H9 (cell line): Measurements from ENCODE around the gene FMN1. TPM values are rescaled to one million over a fixed set of nuclear protein-coding genes. Genes with fewer than 3 reads are reported as not detected.

Source experiments
- DNase-seq: peaks from one replicate; pipeline ENCODE4 v3.0.0-alpha.2; 2017
- H2AFZ ChIP-seq: one replicate; pipeline ENCODE4 v1.6.1; 2013; ENCODE audit warnings: mild to moderate bottlenecking, low read length, control low read depth, moderate library complexity
- H2AK5ac ChIP-seq: 2 replicates; pipeline ENCODE4 v1.6.1; 2013; ENCODE audit warnings: low read length, control low read depth, mixed read lengths; ENCODE audit not compliant: insufficient read length
- H2BK120ac ChIP-seq: one replicate; pipeline ENCODE4 v1.6.1; 2013; ENCODE audit warnings: low read depth, mild to moderate bottlenecking, low read length, control low read depth, inconsistent platforms; ENCODE audit not compliant: poor library complexity, severe bottlenecking
- H2BK12ac ChIP-seq: 2 replicates; pipeline ENCODE4 v1.6.1; 2013; ENCODE audit warnings: low read length, control low read depth, mixed read lengths, low read depth; ENCODE audit not compliant: insufficient read length
- H2BK15ac ChIP-seq: 2 replicates; pipeline ENCODE4 v1.6.1; 2013; ENCODE audit warnings: low read depth, low read length, control low read depth
- H2BK20ac ChIP-seq: one replicate; pipeline ENCODE4 v1.6.1; 2013; ENCODE audit warnings: low read depth, mild to moderate bottlenecking, low read length, control low read depth, inconsistent platforms; ENCODE audit not compliant: poor library complexity, severe bottlenecking
- H2BK5ac ChIP-seq: 2 replicates; pipeline ENCODE4 v1.6.1; 2013; ENCODE audit warnings: low read length, control low read depth, mixed read lengths; ENCODE audit not compliant: insufficient read length
- H3K14ac ChIP-seq: 2 replicates; pipeline ENCODE4 v1.6.1; 2013; ENCODE audit warnings: low read length, control low read depth; ENCODE audit not compliant: insufficient read depth
- H3K18ac ChIP-seq: 2 replicates; pipeline ENCODE4 v1.6.1; 2013; ENCODE audit warnings: low read depth, mild to moderate bottlenecking, mixed read lengths, low read length, control low read depth; ENCODE audit not compliant: insufficient read length
- H3K23ac ChIP-seq: 2 replicates; pipeline ENCODE4 v1.6.1; 2013; ENCODE audit warnings: low read length, control low read depth, mixed read lengths, low read depth; ENCODE audit not compliant: insufficient read length
- H3K23me2 ChIP-seq: 2 replicates; pipeline ENCODE4 v1.6.1; 2013; ENCODE audit warnings: low read depth, mild to moderate bottlenecking, mixed read lengths, low read length, control low read depth; ENCODE audit not compliant: insufficient read length, poor library complexity, severe bottlenecking
- H3K27ac ChIP-seq: 2 replicates; pipeline ENCODE4 v1.5.1; 2013; ENCODE audit warnings: low read length, control low read depth, mixed read lengths, low read depth; ENCODE audit not compliant: insufficient read length
- H3K27me3 ChIP-seq: 2 replicates; pipeline ENCODE4 v1.6.1; 2013; ENCODE audit warnings: low read length, control low read depth, inconsistent platforms; ENCODE audit not compliant: insufficient read depth
- H3K4ac ChIP-seq: 2 replicates; pipeline ENCODE4 v1.6.1; 2013; ENCODE audit warnings: low read depth, mild to moderate bottlenecking, control low read depth, inconsistent platforms, low read length, moderate library complexity
- H3K4me1 ChIP-seq: 2 replicates; pipeline ENCODE4 v1.6.1; 2013; ENCODE audit warnings: low read length, control low read depth, inconsistent platforms; ENCODE audit not compliant: insufficient read depth
- H3K4me2 ChIP-seq: 2 replicates; pipeline ENCODE4 v1.6.1; 2013; ENCODE audit warnings: low read length, control low read depth, mixed read lengths; ENCODE audit not compliant: insufficient read length, insufficient read depth
- H3K56ac ChIP-seq: 2 replicates; pipeline ENCODE4 v1.6.1; 2013; ENCODE audit warnings: low read depth, mild to moderate bottlenecking, mixed read lengths, low read length, control low read depth; ENCODE audit not compliant: insufficient read length
- H3K79me1 ChIP-seq: 2 replicates; pipeline ENCODE4 v1.6.1; 2013; ENCODE audit warnings: low read depth, mild to moderate bottlenecking, moderate library complexity, low read length, control low read depth, inconsistent platforms; ENCODE audit not compliant: insufficient read depth, poor library complexity, severe bottlenecking
- H3K79me2 ChIP-seq: 2 replicates; pipeline ENCODE4 v1.6.1; 2013; ENCODE audit warnings: low read length, control low read depth, inconsistent platforms; ENCODE audit not compliant: insufficient read depth
- H3K9ac ChIP-seq: 2 replicates; pipeline ENCODE4 v1.6.1; 2013; ENCODE audit warnings: low read length, control low read depth, mixed read lengths; ENCODE audit not compliant: insufficient read length; ENCODE audit errors: extremely low read depth
- H3K9me3 ChIP-seq: one replicate; pipeline ENCODE4 v1.6.1; 2013; ENCODE audit warnings: low read depth, low read length, inconsistent platforms; ENCODE audit not compliant: control insufficient read depth
- H3T11ph ChIP-seq: one replicate; pipeline ENCODE4 v1.6.1; 2013; ENCODE audit warnings: mild to moderate bottlenecking, low read length, control low read depth, inconsistent platforms
- H4K20me1 ChIP-seq: one replicate; pipeline ENCODE4 v1.6.1; 2013; ENCODE audit not compliant: control insufficient read depth, insufficient read length, insufficient read depth
- H4K5ac ChIP-seq: 2 replicates; pipeline ENCODE4 v1.6.1; 2013; ENCODE audit warnings: low read depth, mild to moderate bottlenecking, mixed read lengths, low read length, control low read depth; ENCODE audit not compliant: insufficient read length
- H4K8ac ChIP-seq: replicated peaks from 2 replicates; pipeline ENCODE4 v1.6.1; 2013; ENCODE audit warnings: low read length, control low read depth, mixed read lengths, low read depth; ENCODE audit not compliant: insufficient read length
- H4K91ac ChIP-seq: 2 replicates; pipeline ENCODE4 v1.6.1; 2013; ENCODE audit warnings: low read depth, mild to moderate bottlenecking, moderate library complexity, mixed read lengths, low read length, control low read depth; ENCODE audit not compliant: insufficient read length
- H3K27ac Mint-ChIP-seq, 3 experiments: 2 replicates in 2 of 3; 3 replicates in 1 of 3; pipeline ENCODE4 v1.8.0; 2020 to 2021; ENCODE audit warnings: mixed read lengths in 3 of 3, mild to moderate bottlenecking in 1 of 3, moderate library complexity in 1 of 3
- H3K27me3 Mint-ChIP-seq: 2 replicates; pipeline ENCODE4 v1.8.0; 2021; ENCODE audit warnings: low read depth, mild to moderate bottlenecking, moderate library complexity, mixed read lengths
- H3K36me3 Mint-ChIP-seq, 3 experiments: 2 replicates in 2 of 3; 3 replicates in 1 of 3; pipeline ENCODE4 v1.8.0; 2020 to 2021; ENCODE audit warnings: low read depth in 3 of 3, mixed read lengths in 3 of 3; ENCODE audit not compliant: insufficient read depth in 1 of 3
- H3K4me1 Mint-ChIP-seq, 2 experiments: 2 replicates each; pipeline ENCODE4 v1.8.0; 2020; ENCODE audit warnings: mixed read lengths in 2 of 2
- H3K4me3 Mint-ChIP-seq, 2 experiments: 2 replicates in 1 of 2; 3 replicates in 1 of 2; pipeline ENCODE4 v1.8.0; 2020 to 2021; ENCODE audit warnings: mild to moderate bottlenecking in 2 of 2, mixed read lengths in 2 of 2, moderate library complexity in 1 of 2
- H3K9me3 Mint-ChIP-seq, 2 experiments: 2 replicates in 1 of 2; 3 replicates in 1 of 2; pipeline ENCODE4 v1.8.0; 2020; ENCODE audit warnings: mild to moderate bottlenecking in 2 of 2, mixed read lengths in 2 of 2, moderate library complexity in 1 of 2
- WGBS: extraction: QIAGEN DNeasy Blood & Tissue Kit; methylation state at CpG from one replicate; pipeline ENCODE4 v1.1.7; 2013; ENCODE audit warnings: missing lambda C conversion rate, low lambda C conversion rate, mixed read lengths; ENCODE audit not compliant: insufficient read length; ENCODE audit errors: extremely low coverage; 5-methylcytosine and 5-hydroxymethylcytosine counted together
- total RNA-seq: library from RNA; stranded (reverse); gene quantifications from 2 replicates; pipeline ENCODE4 v1.2.1, GENCODE V29; 2021
- TF ChIP-seq, protein P1 (sequence below): fragments of 200-600 bp; sonication (generic); conservative IDR thresholded peaks from 3 replicates; pipeline ENCODE4 v1.8.0; 2021; ENCODE audit warnings: antibody characterized with exemption, mild to moderate bottlenecking

Gene FMN1
- total RNA-seq, 1 experiment from 2014 or later: 1.9 TPM

DNA sequence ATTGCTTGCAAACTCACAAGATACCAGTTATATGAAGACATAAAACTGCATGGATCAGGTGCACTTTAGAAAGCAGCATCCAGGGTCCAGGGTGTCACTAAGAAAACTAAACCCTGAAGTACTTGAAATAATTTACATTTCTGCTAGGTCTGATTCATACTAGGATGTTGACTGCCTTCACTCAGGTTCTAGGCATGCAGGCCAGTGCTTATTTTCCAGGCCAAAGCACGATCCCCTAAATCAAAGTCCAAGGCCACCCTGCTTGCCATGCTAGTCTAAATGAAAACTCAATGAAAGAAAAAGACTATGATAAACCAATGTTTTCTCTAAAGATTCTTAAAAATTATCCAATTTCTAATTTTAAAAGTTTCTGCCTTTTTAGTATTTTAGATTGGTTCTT is 427.3 kb downstream of the FMN1 start:
- H3K27me3 ChIP-seq: no peaks in the 10 kb centered on the region
- Mint-ChIP-seq H3K27me3 (no peaks in the 10 kb centered on the region), H3K9me3 (peaks cover 0 to 2% of the 10 kb centered on the region in 2 experiments; a peak in 2 of 5 replicates), H3K4me3 (no peak overlapping the region), H3K27ac (no peak overlapping the region), H3K36me3 (peaks cover 0 to 4% (median 0%) of the 10 kb centered on the region in 3 experiments; a peak in 2 of 7 replicates), H3K4me1 (no peaks in the 10 kb centered on the region)
- no peak overlapping the region for H3K9ac ChIP-seq
- no peaks in the 10 kb centered on the region for H3K79me1 ChIP-seq
- no peak overlapping the region for H2BK120ac ChIP-seq
- TF ChIP-seq, protein P1, sequence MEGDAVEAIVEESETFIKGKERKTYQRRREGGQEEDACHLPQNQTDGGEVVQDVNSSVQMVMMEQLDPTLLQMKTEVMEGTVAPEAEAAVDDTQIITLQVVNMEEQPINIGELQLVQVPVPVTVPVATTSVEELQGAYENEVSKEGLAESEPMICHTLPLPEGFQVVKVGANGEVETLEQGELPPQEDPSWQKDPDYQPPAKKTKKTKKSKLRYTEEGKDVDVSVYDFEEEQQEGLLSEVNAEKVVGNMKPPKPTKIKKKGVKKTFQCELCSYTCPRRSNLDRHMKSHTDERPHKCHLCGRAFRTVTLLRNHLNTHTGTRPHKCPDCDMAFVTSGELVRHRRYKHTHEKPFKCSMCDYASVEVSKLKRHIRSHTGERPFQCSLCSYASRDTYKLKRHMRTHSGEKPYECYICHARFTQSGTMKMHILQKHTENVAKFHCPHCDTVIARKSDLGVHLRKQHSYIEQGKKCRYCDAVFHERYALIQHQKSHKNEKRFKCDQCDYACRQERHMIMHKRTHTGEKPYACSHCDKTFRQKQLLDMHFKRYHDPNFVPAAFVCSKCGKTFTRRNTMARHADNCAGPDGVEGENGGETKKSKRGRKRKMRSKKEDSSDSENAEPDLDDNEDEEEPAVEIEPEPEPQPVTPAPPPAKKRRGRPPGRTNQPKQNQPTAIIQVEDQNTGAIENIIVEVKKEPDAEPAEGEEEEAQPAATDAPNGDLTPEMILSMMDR: no peak
- H3K18ac ChIP-seq: no peak overlapping the region
- no CpG with 5 or more reads among the region's 1 CpG for WGBS
- no peak overlapping the region for H2BK12ac ChIP-seq
- no peak overlapping the region for H3K27ac ChIP-seq
- H3K9me3 ChIP-seq: no peaks in the 10 kb centered on the region
- H3T11ph ChIP-seq: no peak overlapping the region
- no peak overlapping the region for H3K4ac ChIP-seq
- no peak overlapping the region for H3K4me2 ChIP-seq
- H2AFZ ChIP-seq: no peak overlapping the region
- H3K56ac ChIP-seq: no peak overlapping the region
- no peak overlapping the region for H2BK20ac ChIP-seq
- H4K91ac ChIP-seq: no peak overlapping the region
- H3K4me1 ChIP-seq: no peaks in the 10 kb centered on the region
- H3K23me2 ChIP-seq: no peaks in the 10 kb centered on the region
- no peaks in the 10 kb centered on the region for H4K20me1 ChIP-seq
- no peak overlapping the region for H2BK15ac ChIP-seq
- no peak overlapping the region for H4K5ac ChIP-seq
- H2AK5ac ChIP-seq: no peak overlapping the region
- no peak for DNase-seq
- H2BK5ac ChIP-seq: no peak overlapping the region
- no peak overlapping the region for H3K23ac ChIP-seq
- no peak overlapping the region for H3K14ac ChIP-seq
- no peak overlapping the region for H4K8ac ChIP-seq
- H3K79me2 ChIP-seq: no peaks in the 10 kb centered on the region
